Common myeloid progenitor, CD34-positive (primary cell): ENCODE results near the gene CCDC136.

Experiments used
- CTCF ChIA-PET: fragments of 350-600 bp; sonication (Branson Sonifier 250); formaldehyde crosslinking; loops from one replicate; lab custom pipeline; 2021; ENCODE audit warnings: antibody characterized with exemption; lab: Charles Lee
- POLR2A ChIA-PET: fragments of 350-600 bp; sonication (Branson Sonifier 250); formaldehyde crosslinking; loops from one replicate; lab custom pipeline; 2021; ENCODE audit warnings: antibody characterized with exemption; lab: Charles Lee
- DNase-seq, 3 donors: peaks; one replicate each; pipeline versions ENCODE4 v3.0.0 to v3.0.0-alpha.2; 2013
- H3K27ac ChIP-seq, 2 experiments: 1 replicate in 1 of 2; 2 replicates in 1 of 2; pipeline ENCODE4 v1.7.0; 2013; ENCODE audit warnings: inconsistent platforms in 2 of 2, low read length in 2 of 2, mild to moderate bottlenecking in 2 of 2, low read depth in 1 of 2, moderate library complexity in 1 of 2; ENCODE audit not compliant: severe bottlenecking in 2 of 2, insufficient read depth in 1 of 2, poor library complexity in 1 of 2
- H3K27me3 ChIP-seq, 5 experiments: replicated peaks in 2 of 5; 1 replicate in 3 of 5; 2 replicates in 2 of 5; pipeline versions ENCODE4 v1.6.1 to v1.7.0; 2013; ENCODE audit warnings: low read length in 4 of 5, mild to moderate bottlenecking in 2 of 5, moderate library complexity in 2 of 5, inconsistent platforms in 1 of 5; ENCODE audit not compliant: insufficient read depth in 5 of 5, control insufficient read depth in 4 of 5
- H3K36me3 ChIP-seq, 4 experiments: 1 replicate in 2 of 4; 2 replicates in 2 of 4; pipeline versions ENCODE4 v1.6.1 to v1.7.0; 2013; ENCODE audit warnings: low read length in 3 of 4, control low read depth in 1 of 4, mild to moderate bottlenecking in 1 of 4; ENCODE audit not compliant: control insufficient read depth in 4 of 4, insufficient read depth in 4 of 4
- H3K4me1 ChIP-seq, 4 experiments: 1 replicate in 3 of 4; 2 replicates in 1 of 4; pipeline versions ENCODE4 v1.6.1 to v1.7.1; 2013; ENCODE audit warnings: low read length in 3 of 4, mild to moderate bottlenecking in 3 of 4, control low read depth in 1 of 4, inconsistent platforms in 1 of 4, moderate library complexity in 1 of 4; ENCODE audit not compliant: control insufficient read depth in 4 of 4, insufficient read depth in 4 of 4; ENCODE audit errors: control extremely low read depth in 1 of 4
- H3K4me3 ChIP-seq, 7 experiments: 1 replicate in 4 of 7; 2 replicates in 3 of 7; pipeline versions ENCODE4 v1.5.1 to v1.7.0; 2013; ENCODE audit warnings: mild to moderate bottlenecking in 7 of 7, low read length in 6 of 7, moderate library complexity in 6 of 7, inconsistent platforms in 2 of 7, low read depth in 2 of 7, control low read depth in 1 of 7; ENCODE audit not compliant: insufficient read depth in 4 of 7, control insufficient read depth in 1 of 7; ENCODE audit errors: extremely low read depth in 1 of 7
- H3K9me3 ChIP-seq, 5 experiments: 1 replicate in 4 of 5; 2 replicates in 1 of 5; pipeline versions ENCODE4 v1.6.1 to v1.7.1; 2013; ENCODE audit warnings: low read length in 4 of 5, mild to moderate bottlenecking in 2 of 5, inconsistent platforms in 1 of 5, low read depth in 1 of 5, moderate library complexity in 1 of 5; ENCODE audit not compliant: control insufficient read depth in 4 of 5, insufficient read depth in 2 of 5; ENCODE audit errors: control extremely low read depth in 1 of 5
- WGBS: methylation state at CpG from one replicate; pipeline ENCODE4 v1.1.5; 2013; ENCODE audit not compliant: insufficient coverage; 5-methylcytosine and 5-hydroxymethylcytosine counted together

The CCDC136 gene

GRCh38 chr7:128844777-128845311, 53.1 kb downstream of the CCDC136 start:
- ChIA-PET CTCF (interaction anchor here (5.1 to 8.1 kb wide), 2 partner anchors 12 to 36 kb away, joined by 28 to 83 read pairs; no protein-coding TSS in a partner anchor), POLR2A (no interaction called here)
- Histone ChIP-seq H3K27me3 (no peaks in the 10 kb centered on the region), H3K4me3 (no peak overlapping the region), H3K27ac (no peak overlapping the region), H3K9me3 (no peaks in the 10 kb centered on the region), H3K36me3 (no peaks in the 10 kb centered on the region), H3K4me1 (peaks cover 0 to 6% (median 2%) of the 10 kb centered on the region in 4 experiments)
- 96% methylated on average over 25 of the region's 25 CpGs for WGBS
- DNase-seq = no peak

- Histone ChIP-seq H3K4me3 (no peak overlapping the region), H3K4me1 (peaks cover 0 to 6% (median 2%) of the 10 kb centered on the region in 4 experiments), H3K27me3 (no peaks in the 10 kb centered on the region), H3K9me3 (no peaks in the 10 kb centered on the region), H3K36me3 (no peaks in the 10 kb centered on the region), H3K27ac (no peak overlapping the region)
- WGBS = 97% methylated on average over 5 of the region's 5 CpGs
- ChIA-PET POLR2A (no interaction called here), CTCF (interaction anchor here (0.9 to 8.1 kb wide), 2 partner anchors 15 to 36 kb away, joined by 4 to 83 read pairs; no protein-coding TSS in a partner anchor)
- DNase-seq = no peak
These were observed 53.7 kb downstream of the CCDC136 start for GRCh38 chr7:128845475-128845874.

GRCh38 chr7:128845987-128846386, 54.2 kb downstream of the CCDC136 start:
- no peak for DNase-seq
- Histone ChIP-seq H3K4me3 (no peak overlapping the region), H3K4me1 (peaks cover 0 to 6% (median 2%) of the 10 kb centered on the region in 4 experiments), H3K27me3 (no peaks in the 10 kb centered on the region), H3K9me3 (no peaks in the 10 kb centered on the region), H3K27ac (no peak overlapping the region), H3K36me3 (no peaks in the 10 kb centered on the region)
- CTCF ChIA-PET = interaction anchor here (0.9 to 8.1 kb wide), 3 partner anchors 14 to 35 kb away, joined by 4 to 83 read pairs (median 6); partner anchors contain the start of gene ATP6V1F
- POLR2A ChIA-PET = no interaction called here
- WGBS = 96% methylated on average over 19 of the region's 19 CpGs

DNA sequence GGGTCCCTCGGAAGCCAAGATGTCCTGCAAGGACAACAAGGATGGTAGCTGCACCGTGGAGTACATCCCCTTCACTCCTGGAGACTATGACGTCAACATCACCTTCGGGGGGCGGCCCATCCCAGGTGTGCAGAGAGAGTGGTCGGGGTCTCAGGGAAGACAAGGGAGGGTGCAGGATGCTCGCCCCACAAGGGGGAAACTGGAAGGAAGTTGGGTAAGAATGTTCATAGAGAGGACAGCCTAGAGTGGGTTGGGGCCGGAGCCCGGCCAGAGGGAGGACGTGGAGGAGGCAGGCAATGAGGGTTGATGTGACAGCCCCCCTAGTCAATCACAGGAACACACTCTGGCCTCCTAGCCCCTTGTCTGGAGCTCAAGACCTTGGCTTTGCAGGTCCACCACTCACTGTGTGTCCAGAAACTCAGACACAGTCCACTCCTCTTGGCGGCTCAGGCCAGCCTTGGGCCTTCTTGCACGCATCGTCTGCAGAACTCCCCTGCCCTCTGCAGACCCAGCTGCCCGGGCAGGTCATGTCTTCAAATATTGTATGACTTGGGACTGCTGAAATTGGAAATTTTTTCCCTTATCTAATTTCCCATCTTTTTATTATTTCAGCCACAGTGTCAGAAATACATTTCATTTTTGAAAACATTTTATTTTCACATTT, 55.1 kb downstream of the CCDC136 start:
- Histone ChIP-seq H3K4me1 (peaks cover 0 to 5% (median 2%) of the 10 kb centered on the region in 4 experiments), H3K36me3 (no peaks in the 10 kb centered on the region), H3K27ac (no peak overlapping the region), H3K27me3 (no peaks in the 10 kb centered on the region), H3K4me3 (no peak overlapping the region), H3K9me3 (no peaks in the 10 kb centered on the region)
- WGBS = 84% methylated on average over 7 of the region's 14 CpGs
- ChIA-PET CTCF (interaction anchor here (0.6 to 8.1 kb wide), 4 partner anchors 16 to 36 kb away, joined by 3 to 83 read pairs (median 4); partner anchors contain the start of gene ATP6V1F), POLR2A (no interaction called here)
- no peak for DNase-seq

DNA sequence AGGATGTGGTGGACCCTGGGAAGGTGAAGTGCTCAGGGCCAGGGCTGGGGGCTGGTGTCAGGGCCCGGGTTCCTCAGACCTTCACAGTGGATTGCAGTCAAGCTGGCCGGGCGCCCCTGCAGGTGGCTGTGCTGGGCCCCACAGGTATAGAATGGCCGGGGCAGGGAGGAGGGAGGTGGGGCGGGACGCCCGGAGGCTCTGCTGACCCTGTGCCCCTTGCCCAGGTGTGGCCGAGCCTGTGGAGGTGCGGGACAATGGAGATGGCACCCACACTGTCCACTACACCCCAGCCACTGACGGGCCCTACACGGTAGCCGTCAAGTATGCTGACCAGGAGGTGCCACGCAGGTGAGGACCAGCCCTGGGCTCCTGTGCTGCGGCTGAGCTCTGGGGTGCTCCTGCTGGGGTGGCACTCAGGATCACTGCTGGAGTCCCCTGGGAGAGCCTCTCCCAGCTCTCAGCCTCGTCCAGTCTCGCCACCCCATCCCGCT, 56.0 kb downstream of the CCDC136 start:
- no peaks in the 10 kb centered on the region for H3K9me3 ChIP-seq
- H3K27ac ChIP-seq = no peak overlapping the region
- H3K27me3 ChIP-seq = no peaks in the 10 kb centered on the region
- ChIA-PET CTCF (interaction anchor here (1.0 kb wide), 1 partner anchor 35 kb away, joined by 3 read pairs; no protein-coding TSS in a partner anchor), POLR2A (no interaction called here)
- DNase-seq = no peak
- 97% methylated on average over 15 of the region's 17 CpGs for WGBS
- no peaks in the 10 kb centered on the region for H3K36me3 ChIP-seq
- H3K4me1 ChIP-seq = no peaks in the 10 kb centered on the region
- no peak overlapping the region for H3K4me3 ChIP-seq

DNA sequence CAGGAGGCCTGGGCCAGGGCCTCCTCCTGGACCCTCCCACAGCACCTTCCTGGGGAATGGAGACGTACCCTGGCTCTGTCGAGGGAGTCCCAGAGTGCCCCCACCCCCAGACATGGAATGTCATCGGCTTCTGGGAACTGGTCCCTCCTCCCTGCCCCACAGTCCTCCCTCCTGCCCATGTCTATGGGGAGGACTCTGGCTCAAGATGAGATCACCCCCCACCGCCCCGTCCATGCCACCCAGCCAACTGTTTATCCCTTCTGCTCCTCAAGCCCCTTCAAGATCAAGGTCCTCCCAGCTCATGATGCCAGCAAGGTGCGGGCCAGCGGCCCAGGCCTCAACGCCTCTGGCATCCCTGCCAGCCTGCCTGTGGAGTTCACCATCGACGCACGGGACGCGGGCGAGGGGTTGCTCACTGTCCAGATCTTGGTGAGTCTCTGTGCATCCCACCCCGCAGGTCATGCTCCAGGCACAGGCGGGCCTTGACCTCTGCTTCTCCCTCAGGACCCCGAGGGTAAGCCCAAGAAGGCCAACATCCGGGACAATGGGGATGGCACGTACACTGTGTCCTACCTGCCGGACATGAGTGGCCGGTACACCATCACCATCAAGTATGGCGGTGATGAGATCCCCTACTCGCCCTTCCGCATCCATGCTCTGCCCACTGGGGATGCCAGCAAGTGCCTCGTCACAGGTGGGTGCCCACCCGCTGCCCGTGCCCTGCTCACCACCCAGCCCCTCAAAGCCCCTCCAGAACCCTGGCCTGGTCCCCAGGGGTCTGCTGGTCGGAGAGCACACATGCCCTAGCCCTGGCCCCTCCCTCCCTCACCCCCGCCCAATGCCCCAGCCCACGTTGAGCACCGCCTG, 56.8 kb downstream of the CCDC136 start:
- H3K4me3 ChIP-seq = no peak overlapping the region
- no peaks in the 10 kb centered on the region for H3K27me3 ChIP-seq
- H3K36me3 ChIP-seq = no peaks in the 10 kb centered on the region
- no peaks in the 10 kb centered on the region for H3K9me3 ChIP-seq
- H3K27ac ChIP-seq = no peak overlapping the region
- POLR2A ChIA-PET = no interaction called here
- CTCF ChIA-PET = interaction anchor here (0.9 to 1.0 kb wide), 2 partner anchors 16 to 35 kb away, joined by 3 read pairs; no protein-coding TSS in a partner anchor
- H3K4me1 ChIP-seq = peaks cover 0 to under 1% (median 0%) of the 10 kb centered on the region in 4 experiments
- 98% methylated on average over 25 of the region's 31 CpGs for WGBS
- no peak for DNase-seq
